ENCODE measurements around the gene SENP5. TPM values are rescaled to one million over a fixed set of nuclear protein-coding genes. Genes with fewer than 3 reads are reported as not detected.

The SENP5 gene
- total RNA-seq, 1 experiment from 2014 or later, result 30.2 TPM

- H3K9me3 Mint-ChIP-seq (ENCODE audit: unreplicated experiment), result no peaks in the 10 kb centered on the region
- ChIA-PET CTCF (interaction anchor here (0.5 to 1.4 kb wide), 7 partner anchors 12 to 990 kb away, joined by 3 to 4 read pairs (median 3); partner anchors contain the start of gene NCBP2), POLR2A (interaction anchor here (0.6 to 3.8 kb wide), 4 partner anchors 24 to 100 kb away, joined by 3 to 30 read pairs (median 6); partner anchors contain the start of genes NCBP2 and SENP5)
- no peaks in the 10 kb centered on the region for H3K4me1 Mint-ChIP-seq (ENCODE audit: insufficient read depth, unreplicated experiment)
- no peak for TF ChIP-seq CTCF (IDR thresholded peaks at IDR 0.05; ENCODE audit: unreplicated experiment)
- no TSS peak for BruUV-seq (replicated peaks)
- no peak overlapping the region for H3K27ac Mint-ChIP-seq (ENCODE audit: low read depth, unreplicated experiment)
- peak; percentile 48 for DNase-seq (ENCODE audit: unreplicated experiment)
- intact Hi-C loops (cut with micrococcal nuclease), result loop anchor here (1.0 kb wide), 1 partner anchor 131 kb away; no protein-coding TSS in a partner anchor
- H3K36me3 Mint-ChIP-seq (ENCODE audit: insufficient read depth, unreplicated experiment), result peaks cover 5% of the 10 kb centered on the region
- H3K4me3 Mint-ChIP-seq (ENCODE audit: unreplicated experiment), result peak overlapping the region; percentile 73
- H3K27me3 Mint-ChIP-seq (ENCODE audit: insufficient read depth, unreplicated experiment), result no peaks in the 10 kb centered on the region
These were observed 101.5 kb downstream of the SENP5 start for GRCh38 chr3:196969134-196969659.

GRCh38 chr3:196969660-196970546 is 102.2 kb downstream of the SENP5 start:
- Mint-ChIP-seq H3K9me3 (ENCODE audit: unreplicated experiment) (no peaks in the 10 kb centered on the region), H3K4me3 (ENCODE audit: unreplicated experiment) (peak overlapping the region; percentile 68), H3K4me1 (ENCODE audit: insufficient read depth, unreplicated experiment) (no peaks in the 10 kb centered on the region), H3K36me3 (ENCODE audit: insufficient read depth, unreplicated experiment) (peaks cover 1% of the 10 kb centered on the region), H3K27me3 (ENCODE audit: insufficient read depth, unreplicated experiment) (no peaks in the 10 kb centered on the region), H3K27ac (ENCODE audit: low read depth, unreplicated experiment) (no peak overlapping the region)
- peak; percentile 74 for TF ChIP-seq CTCF (IDR thresholded peaks at IDR 0.05; ENCODE audit: unreplicated experiment)
- BruUV-seq (replicated peaks), result no TSS peak
- CTCF ChIA-PET, result interaction anchor here (0.5 to 1.7 kb wide), 13 partner anchors 10 to 989 kb away, joined by 3 to 6 read pairs (median 3); partner anchors contain the start of gene NCBP2
- POLR2A ChIA-PET, result interaction anchor here (0.6 to 3.8 kb wide), 5 partner anchors 25 to 399 kb away, joined by 3 to 30 read pairs (median 4); partner anchors contain the start of genes NCBP2 and SENP5
- DNase-seq (ENCODE audit: unreplicated experiment), result peak; percentile 54
- intact Hi-C loops (cut with micrococcal nuclease), result loop anchor here (1.0 to 2.0 kb wide), 2 partner anchors 132 to 361 kb away; no protein-coding TSS in a partner anchor

- intact Hi-C loops (cut with micrococcal nuclease), result loop anchor here (2.0 kb wide), 1 partner anchor 362 kb away; no protein-coding TSS in a partner anchor
- no TSS peak for BruUV-seq (replicated peaks)
- ChIA-PET CTCF (interaction anchor here (0.6 to 1.7 kb wide), 10 partner anchors 9 to 539 kb away, joined by 3 to 6 read pairs (median 4); partner anchors contain the start of gene NCBP2), POLR2A (interaction anchor here (3.8 kb wide), 1 partner anchor 28 kb away, joined by 30 read pairs; the partner anchor contains the start of gene NCBP2)
- H3K27me3 Mint-ChIP-seq (ENCODE audit: insufficient read depth, unreplicated experiment), result no peaks in the 10 kb centered on the region
- H3K36me3 Mint-ChIP-seq (ENCODE audit: insufficient read depth, unreplicated experiment), result no peaks in the 10 kb centered on the region
- no peaks in the 10 kb centered on the region for H3K4me1 Mint-ChIP-seq (ENCODE audit: insufficient read depth, unreplicated experiment)
- no peaks in the 10 kb centered on the region for H3K9me3 Mint-ChIP-seq (ENCODE audit: unreplicated experiment)
- DNase-seq (ENCODE audit: unreplicated experiment), result no peak
- no peak for TF ChIP-seq CTCF (IDR thresholded peaks at IDR 0.05; ENCODE audit: unreplicated experiment)
- H3K4me3 Mint-ChIP-seq (ENCODE audit: unreplicated experiment), result peak overlapping the region; percentile 68
- H3K27ac Mint-ChIP-seq (ENCODE audit: low read depth, unreplicated experiment), result no peak overlapping the region
These were observed 102.9 kb downstream of the SENP5 start for GRCh38 chr3:196970547-196971093.

Data from MCF 10A (cell line).